DMS153 (cell line): ENCODE results near the gene CDC25B.
A peak's percentile ranks its signal among the peaks of the same experiment; 100 is the strongest.

Experiments used
- DNase-seq: peaks from one replicate; lab custom pipeline; 2025; lab: John Stamatoyannopoulos, UW

The CDC25B gene

DNA sequence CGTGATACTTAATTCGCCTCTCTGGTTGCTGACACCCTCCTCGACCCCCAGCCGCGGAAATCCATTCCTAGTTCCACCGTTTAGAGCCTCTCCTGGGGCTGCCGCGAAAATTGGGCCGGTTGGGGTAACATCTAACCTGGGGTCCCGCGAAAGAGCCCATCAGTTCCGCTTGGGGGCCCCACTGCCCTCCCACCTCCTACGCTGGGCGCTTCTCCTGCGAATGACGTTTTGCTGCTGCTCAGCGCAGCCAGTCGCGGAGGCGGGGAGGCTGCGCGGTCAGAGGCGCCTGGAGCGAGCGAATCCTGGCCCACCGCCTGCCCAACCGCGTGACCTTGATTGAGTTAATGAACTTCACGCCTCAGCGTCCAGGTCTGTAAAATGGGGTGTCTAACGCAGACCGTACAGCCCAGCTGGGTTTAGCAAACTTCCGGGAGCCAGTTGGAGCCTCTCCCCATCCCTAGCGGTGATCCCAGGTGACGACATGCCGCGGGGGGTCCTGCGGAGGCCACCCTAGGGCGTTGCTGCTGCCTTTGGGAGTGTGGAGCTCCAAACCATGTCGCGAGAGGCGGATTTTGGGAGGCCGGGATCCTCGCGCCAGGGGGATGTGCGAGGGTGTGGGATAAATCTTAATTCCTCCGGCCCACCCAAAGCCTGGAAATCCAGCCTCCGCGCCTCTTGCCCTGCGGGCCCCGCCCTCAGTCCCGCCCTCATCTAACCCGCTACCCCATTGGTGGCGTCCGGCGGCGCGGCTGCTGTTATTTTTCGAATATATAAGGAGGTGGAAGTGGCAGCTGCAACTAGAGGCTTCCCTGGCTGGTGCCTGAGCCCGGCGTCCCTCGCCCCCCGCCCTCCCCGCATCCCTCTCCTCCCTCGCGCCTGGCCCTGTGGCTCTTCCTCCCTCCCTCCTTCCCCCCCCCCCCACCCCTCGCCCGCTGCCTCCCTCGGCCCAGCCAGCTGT lies at the start of gene CDC25B:
CDC25B (plus strand) TSS at position 800 of the 958 bp plus-strand sequence. CDS start 222 bp downstream, outside the sequence.
- peak; percentile 94 for DNase-seq

DNA sequence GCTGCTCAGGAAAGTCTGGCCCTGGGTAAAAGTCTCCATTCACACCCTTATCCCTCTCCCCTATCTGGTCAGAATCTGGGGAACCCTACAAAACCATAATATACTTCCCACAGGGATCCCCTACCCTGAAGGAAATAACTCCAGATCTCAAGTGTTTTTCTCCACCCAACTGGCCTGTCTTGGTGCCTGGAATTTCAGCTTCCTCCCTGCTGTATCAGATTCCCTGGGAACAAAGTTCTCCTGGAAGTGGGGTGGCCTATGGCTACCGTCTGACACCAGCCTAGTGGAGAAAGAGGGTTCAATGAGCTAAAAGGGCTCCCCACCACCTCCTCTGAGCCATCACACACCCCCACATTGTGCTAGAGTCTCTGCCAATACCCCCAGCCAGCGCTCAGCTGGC lies 48.6 kb upstream of the CDC25B start:
- DNase-seq: no peak

DNA sequence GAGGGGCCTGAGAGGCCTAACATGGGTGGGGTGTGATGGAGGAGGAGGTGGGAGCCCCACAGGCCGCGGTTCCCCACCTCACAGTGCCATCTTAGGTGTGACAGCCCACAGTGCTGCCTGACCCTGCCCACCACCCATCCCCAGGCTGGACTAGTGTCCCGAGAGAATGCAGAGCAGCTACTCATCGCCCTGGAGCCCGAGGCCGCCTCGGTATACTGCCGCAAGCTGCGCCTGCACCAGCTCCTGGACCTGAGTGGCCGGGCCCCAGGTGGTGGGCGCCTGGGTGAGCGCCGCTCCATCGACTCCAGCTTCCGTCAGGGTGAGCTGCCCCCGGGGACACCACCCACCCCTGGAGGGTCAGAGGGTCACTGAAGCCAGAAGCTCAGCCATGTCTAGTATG lies 48.0 kb upstream of the CDC25B start:
- DNase-seq: no peak

DNA sequence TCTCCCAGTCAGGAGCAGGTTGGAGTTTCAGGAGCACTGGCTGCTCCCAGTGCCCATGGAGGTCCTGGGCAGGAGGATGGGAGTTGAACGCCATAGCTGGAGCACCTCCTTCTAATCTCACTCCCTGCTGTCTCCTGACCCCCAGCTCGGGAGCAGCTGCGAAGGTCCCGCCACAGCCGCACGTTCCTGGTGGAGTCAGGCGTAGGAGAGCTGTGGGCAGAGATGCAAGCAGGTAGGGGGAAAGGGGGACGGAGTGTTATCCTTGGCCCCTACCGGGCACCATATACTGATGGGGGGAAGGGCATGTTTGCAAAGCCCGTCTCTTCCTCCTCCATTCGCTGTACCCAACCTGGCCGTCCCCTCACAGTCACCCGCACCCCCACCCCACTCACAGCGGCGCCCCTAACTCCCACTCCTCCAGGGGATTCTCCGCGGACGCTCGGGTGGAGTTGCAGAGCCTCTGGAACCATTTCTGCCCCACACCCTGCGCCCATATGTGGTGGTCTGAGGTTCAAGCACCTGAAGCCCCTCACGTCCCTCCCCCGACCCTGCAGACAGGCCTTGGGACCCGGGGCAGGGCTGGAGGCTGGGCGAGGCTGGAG lies 46.9 kb upstream of the CDC25B start:
- no peak for DNase-seq

DNA sequence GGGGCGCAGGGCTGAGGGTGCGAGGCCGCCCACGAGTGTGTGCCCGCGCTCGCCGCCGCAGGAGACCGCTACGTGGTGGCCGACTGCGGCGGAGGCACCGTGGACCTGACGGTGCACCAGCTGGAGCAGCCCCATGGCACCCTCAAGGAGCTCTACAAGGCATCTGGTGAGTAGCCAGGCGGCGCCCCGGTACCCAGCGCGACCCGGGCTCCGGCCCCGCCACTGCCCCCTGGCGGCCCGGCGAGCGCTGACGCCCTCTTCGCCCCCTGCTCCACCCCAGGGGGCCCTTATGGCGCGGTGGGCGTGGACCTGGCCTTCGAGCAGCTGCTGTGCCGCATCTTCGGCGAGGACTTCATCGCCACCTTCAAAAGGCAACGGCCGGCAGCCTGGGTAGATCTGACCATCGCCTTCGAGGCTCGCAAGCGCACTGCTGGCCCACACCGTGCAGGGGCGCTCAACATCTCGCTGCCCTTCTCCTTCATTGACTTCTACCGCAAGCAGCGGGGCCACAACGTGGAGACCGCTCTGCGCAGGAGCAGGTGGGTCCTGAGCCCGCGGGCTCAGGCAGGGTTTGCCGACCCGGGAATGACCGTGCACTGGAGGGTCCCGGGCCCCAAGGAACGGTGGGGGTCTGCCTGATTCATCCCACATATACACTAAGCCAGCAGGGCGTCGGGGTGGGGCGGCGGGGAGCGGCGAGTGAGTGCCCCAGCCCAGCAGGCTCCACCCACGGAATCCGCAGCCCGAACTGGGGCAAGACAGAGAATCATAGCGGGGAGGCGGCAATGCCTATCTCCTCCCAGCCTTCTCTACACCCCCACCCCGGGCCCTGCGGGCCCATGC lies 46.2 kb upstream of the CDC25B start:
- DNase-seq: peak; percentile 32

DNA sequence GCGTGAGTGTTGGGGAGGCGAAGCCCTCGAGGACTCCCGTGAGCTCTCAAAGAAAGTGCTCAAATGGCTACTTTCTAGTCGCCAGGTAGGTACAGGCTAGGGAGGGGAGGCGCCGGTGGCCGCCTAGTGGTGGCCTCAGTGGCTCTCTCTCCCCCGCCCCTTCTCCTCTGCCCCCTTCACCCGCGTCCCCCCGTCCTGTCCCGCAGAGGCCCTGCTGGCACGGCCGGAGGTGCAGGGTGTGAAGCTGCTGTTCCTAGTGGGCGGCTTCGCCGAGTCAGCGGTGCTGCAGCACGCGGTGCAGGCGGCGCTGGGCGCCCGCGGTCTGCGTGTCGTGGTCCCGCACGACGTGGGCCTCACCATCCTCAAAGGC lies 44.8 kb upstream of the CDC25B start:
- DNase-seq: no peak

DNA sequence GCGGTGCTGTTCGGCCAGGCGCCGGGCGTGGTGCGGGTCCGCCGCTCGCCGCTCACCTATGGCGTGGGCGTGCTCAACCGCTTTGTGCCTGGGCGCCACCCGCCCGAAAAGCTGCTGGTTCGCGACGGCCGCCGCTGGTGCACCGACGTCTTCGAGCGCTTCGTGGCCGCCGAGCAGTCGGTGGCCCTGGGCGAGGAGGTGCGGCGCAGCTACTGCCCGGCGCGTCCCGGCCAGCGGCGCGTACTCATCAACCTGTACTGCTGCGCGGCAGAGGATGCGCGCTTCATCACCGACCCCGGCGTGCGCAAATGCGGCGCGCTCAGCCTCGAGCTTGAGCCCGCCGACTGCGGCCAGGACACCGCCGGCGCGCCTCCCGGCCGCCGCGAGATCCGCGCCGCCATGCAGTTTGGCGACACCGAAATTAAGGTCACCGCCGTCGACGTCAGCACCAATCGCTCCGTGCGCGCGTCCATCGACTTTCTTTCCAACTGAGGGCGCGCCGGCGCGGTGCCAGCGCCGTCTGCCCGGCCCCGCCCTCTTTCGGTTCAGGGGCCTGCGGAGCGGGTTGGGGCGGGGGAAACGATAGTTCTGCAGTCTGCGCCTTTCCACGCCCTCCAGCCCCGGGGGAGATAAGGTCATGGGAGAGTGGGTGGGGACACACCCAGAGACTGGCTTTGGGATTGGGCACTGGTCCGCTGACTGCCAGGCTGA lies 44.3 kb upstream of the CDC25B start:
- peak; percentile 58 for DNase-seq

DNA sequence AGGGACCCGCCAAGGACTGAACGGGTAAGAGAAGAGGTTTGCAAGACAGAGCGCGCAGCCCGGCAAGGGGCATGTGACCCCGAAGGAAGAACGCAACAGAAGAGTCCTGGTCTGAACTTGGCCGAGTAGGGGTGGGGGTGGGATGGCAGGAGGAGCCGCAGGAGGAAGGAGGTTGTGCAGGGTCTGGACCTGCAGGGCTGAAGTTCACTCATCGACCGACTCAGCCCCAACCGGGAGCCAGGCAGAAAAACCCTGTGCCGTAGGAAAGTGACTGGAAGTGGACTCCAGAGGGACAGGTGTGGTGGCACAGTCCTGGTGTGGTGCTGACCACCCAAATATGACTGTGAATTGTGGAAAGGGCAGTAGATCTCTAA lies 43.7 kb upstream of the CDC25B start:
- no peak for DNase-seq

DNA sequence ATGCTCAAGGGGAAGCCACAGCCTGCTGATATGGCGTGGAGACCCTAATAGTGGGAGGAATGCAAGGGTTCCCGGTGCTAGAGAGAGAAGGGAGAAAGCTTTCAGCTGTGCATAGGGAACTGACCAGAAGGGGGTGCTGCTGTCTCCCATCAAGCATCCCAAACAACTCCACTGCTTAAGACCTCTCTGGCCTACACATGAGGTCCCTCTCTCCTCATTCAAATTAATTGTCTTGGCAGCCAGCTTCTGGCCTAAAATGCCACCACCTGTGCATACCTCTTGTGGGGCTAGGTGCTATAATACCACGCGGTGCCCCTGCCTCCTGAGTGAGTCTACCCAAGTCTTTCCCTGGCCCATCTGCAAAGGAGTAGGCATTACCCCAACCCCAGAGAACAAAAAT lies 43.0 kb upstream of the CDC25B start:
- DNase-seq: no peak

DNA sequence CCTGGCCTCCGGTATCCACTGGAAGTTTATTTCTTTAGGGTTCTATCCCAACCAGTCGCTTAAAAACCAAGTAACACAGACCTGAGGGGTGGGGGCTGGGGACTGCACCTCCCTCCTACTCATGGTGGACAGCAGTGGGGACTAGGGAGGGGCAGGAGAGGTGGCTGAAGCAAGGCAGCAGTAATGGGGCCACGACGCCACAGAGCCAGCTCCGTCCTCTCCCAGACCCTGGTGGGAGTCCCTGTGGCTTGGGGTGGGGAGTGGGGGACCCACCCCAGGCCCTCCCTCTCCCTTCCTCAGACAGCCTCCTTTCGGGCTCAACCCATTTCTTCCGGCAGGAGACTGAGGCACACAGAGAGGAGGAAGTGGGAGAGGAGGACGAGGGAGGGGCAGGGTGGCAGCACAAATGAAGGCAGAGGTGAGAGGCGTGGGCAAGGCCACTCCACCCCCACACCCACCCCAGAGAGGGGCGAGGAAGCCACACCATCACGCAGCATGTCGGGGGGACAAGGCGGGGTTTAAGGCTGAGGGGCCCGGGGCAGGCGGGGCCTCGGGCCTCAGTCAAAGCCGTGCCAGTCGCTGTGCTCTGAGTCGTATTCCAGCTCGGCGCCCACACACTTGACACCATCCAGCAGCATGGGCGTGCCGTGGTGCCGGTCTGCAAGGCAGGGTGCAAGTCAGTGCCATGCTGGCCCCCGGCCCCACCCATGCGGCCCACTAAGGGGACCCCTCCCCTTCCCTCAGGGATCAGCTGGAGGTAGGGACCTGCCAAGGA lies 42.4 kb upstream of the CDC25B start:
- no peak for DNase-seq

DNA sequence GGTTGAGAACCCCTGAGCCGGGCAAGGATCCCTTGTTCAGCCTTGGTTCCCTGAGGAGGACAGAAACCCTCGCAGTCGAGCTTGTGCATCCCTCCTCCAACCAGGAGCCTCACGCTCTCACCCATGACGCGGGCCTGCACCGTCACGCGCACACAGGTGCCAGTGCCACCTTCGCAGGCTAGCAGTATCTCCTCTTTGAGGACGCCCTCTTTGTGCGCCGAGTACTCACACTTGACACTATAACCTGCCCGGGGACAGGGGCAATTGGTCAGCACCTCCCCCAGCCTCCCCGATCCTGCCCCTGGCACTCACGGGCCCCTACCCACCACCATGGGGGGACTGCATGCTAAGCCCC lies 41.9 kb upstream of the CDC25B start:
- DNase-seq: no peak

DNA sequence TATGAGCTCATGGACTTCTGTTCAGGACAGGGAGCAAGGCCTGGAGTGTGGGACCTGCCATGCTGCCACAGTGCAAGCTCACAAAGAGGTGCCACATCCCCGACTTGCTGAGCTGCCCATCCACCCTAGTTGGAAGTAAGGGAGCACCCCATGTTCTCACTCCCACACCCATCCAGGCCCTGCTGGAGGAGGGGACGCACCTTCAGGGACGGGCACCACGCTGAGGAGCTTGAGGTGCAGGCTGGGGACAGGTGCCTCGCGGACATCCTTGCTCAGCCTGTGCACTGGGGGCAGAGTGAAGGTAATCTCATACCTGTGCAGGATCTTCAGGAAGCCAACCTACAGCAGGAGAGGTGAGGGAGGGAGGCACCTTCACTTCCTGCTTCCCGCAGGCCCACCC lies 40.8 kb upstream of the CDC25B start:
- no peak for DNase-seq

DNA sequence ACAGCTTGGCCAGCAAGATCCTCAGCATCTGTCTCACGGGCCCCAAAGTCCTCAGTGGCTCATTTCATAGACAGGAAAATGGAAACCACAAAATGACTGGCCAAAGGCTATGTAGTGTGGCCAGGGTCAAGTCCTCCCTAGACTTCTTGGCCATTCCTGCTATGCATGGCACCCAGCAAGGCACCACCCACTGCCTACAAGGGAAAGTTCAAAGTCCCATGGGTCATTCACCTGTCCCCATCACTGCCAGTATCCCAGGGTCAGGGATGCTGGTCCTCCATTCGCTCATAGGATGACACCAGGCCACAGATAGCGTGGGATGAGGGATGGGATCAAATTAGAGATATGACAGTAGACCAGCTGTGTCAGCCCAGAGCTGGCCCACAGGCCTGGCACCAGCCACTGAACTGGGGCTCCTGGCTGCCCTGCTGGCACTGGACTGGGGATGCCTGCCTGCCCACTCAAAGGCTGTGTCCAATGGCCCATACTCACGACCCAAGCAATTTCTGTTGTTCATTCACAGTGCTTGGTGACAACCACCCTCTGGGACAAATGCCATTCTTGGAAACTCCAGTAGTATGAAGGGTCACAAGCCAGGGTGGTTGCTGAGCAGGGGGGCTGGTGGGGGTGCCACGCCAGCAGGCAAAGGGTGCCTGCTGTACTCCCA lies 40.2 kb upstream of the CDC25B start:
- DNase-seq: no peak

DNA sequence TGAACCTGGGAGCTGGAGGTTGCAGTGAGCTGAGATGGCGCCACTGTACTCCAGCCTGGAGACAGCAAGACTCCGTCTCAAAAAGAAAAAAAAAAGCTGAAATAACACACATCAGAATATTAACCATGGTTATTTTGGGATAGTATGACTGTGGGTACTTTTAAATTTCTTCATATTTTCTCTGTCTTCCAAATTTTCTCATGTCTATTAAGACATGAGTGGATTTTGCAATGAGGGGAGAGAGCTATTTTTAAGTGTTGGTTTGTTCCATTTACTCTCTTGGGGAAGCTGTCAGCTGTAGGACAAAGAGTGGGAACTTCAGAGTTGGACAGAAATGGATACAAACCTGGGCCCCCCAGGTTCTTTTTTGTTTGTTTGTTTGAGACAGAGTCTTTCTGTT lies 38.8 kb upstream of the CDC25B start:
- no peak for DNase-seq

DNA sequence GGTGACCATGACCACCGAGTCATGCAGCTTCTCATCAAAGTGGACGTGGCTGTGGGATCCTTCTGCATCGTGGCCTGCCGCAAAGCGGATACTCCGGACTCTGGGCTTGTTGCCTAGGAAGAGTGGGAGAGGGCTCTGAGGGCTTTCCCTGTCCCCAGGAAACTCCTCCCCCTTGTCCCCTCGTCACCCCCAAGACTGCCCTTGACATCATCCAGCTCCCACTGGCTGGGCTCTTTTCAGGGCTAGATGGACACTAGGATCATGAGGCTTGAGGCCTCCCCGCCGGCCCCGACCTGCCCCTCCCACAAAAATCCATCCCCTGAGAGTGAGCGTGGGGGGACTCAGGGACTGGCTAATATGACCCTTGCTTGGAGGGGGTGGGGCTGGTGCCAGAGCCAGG lies 37.5 kb upstream of the CDC25B start:
- DNase-seq: no peak

DNA sequence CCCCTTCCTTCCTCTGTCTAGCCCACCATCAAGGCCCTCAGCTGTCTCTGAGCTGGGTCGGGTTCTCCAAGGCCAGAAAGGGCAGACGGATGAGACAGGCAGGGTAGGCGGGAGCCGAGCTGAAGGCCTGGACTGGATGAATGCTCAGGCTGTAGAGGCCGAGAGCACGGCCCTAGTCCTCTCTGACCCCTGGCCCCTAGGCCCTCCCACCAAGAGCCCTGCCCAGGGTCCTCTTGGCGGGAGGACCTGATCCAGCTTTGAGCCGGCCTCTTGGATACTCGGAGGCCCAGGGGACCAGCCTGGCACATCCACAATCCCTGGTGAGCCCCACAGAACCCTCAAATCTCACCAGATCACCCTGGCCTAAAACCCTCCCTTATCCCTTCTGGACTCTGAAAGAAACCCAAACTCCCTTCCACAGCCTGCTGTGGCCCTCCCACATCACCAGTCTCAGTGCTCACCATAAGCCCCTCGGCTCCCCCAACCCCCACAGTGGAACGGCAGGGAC lies 36.7 kb upstream of the CDC25B start:
- no peak for DNase-seq

DNA sequence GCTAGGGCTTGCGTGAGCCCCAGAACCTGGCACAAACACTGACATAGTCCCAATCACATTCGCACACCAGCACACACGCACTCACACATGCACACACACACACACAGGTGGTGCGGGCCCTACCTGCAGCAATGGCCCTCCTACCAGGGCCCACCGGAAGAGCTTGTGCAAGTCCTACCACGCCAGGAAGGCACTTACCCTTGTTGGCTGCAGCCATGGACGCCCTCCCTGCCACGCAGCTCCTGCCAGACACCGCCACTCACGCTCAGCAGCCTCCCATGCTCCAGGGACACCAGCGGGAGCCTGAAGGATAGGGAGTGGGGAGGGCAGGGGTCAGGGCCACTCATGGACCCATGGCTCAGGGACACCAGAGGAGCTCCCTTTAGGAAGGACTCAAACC lies 36.2 kb upstream of the CDC25B start:
- DNase-seq: no peak

DNA sequence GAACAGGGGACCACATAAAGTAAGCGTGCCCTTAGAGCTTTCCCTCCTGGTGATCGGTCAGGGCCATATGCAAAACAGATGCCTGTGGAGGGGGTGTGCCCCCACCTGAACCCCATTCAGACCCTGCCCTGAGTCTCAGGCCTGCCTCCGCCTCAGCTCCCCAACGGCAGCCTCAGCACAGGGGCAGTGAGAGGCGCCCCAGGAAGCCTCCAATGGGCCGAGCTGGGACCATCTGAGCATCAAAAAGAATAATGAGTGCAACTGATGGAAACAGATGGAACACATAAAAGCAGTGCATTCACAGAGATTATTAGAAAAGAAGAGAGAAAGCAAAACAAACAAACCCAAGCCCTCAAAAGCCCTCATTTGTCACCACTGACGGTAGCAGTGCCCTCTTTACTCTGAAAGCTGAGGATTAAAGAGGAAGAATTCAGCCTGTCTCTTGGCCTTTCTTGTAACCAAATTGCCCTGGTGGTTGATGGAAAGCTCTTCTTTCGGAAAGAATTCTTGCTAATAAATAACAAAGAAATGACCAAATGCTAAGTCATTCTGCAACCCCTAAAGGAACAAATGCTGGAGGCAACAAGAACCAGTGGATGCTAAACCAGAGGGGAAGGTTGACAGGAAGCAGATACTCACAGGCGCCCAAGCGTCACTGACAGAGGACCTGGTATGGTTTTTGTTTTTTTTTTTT lies 35.3 kb upstream of the CDC25B start:
- no peak for DNase-seq

DNA sequence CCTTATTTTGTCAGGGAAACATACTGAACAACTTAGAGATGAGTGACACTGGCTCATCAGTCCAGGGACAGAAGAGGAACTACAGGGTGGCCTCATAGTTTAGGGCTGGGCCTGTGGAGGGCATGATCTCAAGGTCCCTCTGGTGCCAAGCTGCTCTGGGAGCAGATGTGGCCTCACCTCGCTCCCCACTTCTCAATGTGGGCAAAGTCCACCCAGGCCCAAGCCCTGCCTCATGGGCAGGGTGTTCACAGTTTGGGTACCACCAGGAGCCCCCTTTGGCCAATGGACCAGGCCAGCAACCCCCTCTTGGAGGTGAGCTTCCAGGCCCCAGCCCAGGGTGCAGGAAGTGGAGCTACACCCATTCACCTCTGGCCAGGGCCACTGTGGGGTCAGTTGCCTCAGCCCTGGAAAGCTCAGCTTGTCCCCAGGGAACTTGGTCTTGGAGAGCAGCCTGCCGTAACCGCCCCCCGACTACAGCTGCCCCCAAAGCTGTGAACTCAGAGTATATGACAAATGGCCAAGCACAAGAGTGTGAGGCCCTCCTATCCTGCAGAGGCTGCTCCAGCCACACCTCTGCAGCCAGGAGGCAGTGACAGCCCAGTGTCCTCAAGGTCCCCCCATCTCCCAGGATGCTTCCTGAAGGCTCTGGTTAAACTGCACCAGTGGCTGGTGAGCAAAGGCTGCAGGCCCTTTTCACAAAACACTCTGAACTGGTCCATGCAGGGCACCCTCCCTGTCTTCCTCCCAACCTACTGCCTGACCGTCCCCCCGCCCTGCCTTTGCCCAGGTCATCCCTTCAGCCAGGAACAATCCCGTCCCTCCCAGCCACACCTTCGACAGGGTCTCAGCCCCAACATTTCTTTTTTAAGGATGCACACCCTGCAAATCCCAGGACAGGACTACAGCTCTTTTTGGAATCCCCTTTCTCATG lies 32.2 kb upstream of the CDC25B start:
- DNase-seq: no peak
